NCI-H2107 (cell line): ENCODE results near the gene PPP1R37.
"Not testable (repeated sequence)": the region's sequence is repeated elsewhere in the genome, so short reads cannot be mapped to it uniquely, and the experiment has no call there.

ENCODE experiments used
- DNase-seq: peaks from one replicate; lab custom pipeline; 2025; lab: John Stamatoyannopoulos, UW

The PPP1R37 gene

GRCh38 chr19:45095496-45096413 is 2.8 kb downstream of the PPP1R37 start:
- DNase-seq = no peak

- DNase-seq = no peak
Measured at GRCh38 chr19:45096700-45097099, 3.7 kb downstream of the PPP1R37 start.

- DNase-seq = no peak
Measured at GRCh38 chr19:45097450-45097775, 4.4 kb downstream of the PPP1R37 start.

GRCh38 chr19:45097776-45098520 is 5.0 kb downstream of the PPP1R37 start:
- DNase-seq = no peak

- peak; percentile 49 for DNase-seq
Measured at GRCh38 chr19:45098521-45099466, 5.8 kb downstream of the PPP1R37 start.

- DNase-seq = no peak
Measured at GRCh38 chr19:45099467-45100191, 6.7 kb downstream of the PPP1R37 start.

GRCh38 chr19:45100201-45100600 is 7.2 kb downstream of the PPP1R37 start:
- DNase-seq = no peak

GRCh38 chr19:45100846-45101252 is 7.9 kb downstream of the PPP1R37 start:
- no peak for DNase-seq

GRCh38 chr19:45101806-45102205 is 8.8 kb downstream of the PPP1R37 start:
- DNase-seq = no peak

GRCh38 chr19:45102481-45102880 is 9.5 kb downstream of the PPP1R37 start:
- no peak for DNase-seq

- no peak for DNase-seq
Measured at GRCh38 chr19:45103156-45103507, 10.2 kb downstream of the PPP1R37 start.

GRCh38 chr19:45103508-45104319 is 10.7 kb downstream of the PPP1R37 start:
- DNase-seq = peak; percentile 68

- DNase-seq = no peak
Measured at GRCh38 chr19:45104658-45105349, 11.8 kb downstream of the PPP1R37 start.

GRCh38 chr19:45106363-45106762 is 13.4 kb downstream of the PPP1R37 start:
- not testable (repeated sequence) for DNase-seq

GRCh38 chr19:45107621-45108150 is 14.7 kb downstream of the PPP1R37 start:
- no peak for DNase-seq

- no peak for DNase-seq
Measured at GRCh38 chr19:45110851-45111266, 17.9 kb downstream of the PPP1R37 start.

- DNase-seq = no peak
Measured at GRCh38 chr19:45112111-45112827, 19.3 kb downstream of the PPP1R37 start.

- peak; percentile 64 for DNase-seq
Measured at GRCh38 chr19:45113628-45114027, 20.6 kb downstream of the PPP1R37 start.

GRCh38 chr19:45114116-45114515 is 21.1 kb downstream of the PPP1R37 start:
- no peak for DNase-seq
